ENCODE data around the gene EPG5. TPM values are rescaled to one million over a fixed set of nuclear protein-coding genes. Genes with fewer than 3 reads are reported as not detected.

EPG5 gene
- total and polyA plus RNA-seq, 7 donors = 4.4 to 19.9 (median 11.9) TPM

- H3K36me3 ChIP-seq (ENCODE audit: insufficient read depth in 1 of 2, low read depth in 1 of 2) = peaks cover 0 to 22% of the 10 kb centered on the region in 2 donors
These were observed 42.9 kb upstream of the EPG5 start for GRCh38 chr18:46010050-46010449.

GRCh38 chr18:46009125-46009840 lies 42.2 kb upstream of the EPG5 start:
- Histone ChIP-seq H3K36me3 (ENCODE audit: insufficient read depth in 1 of 2, low read depth in 1 of 2) (peaks cover 0 to 30% of the 10 kb centered on the region in 2 donors), H3K27ac (no peak overlapping the region), H3K27me3 (ENCODE audit: insufficient read depth in 3 of 3, low read length in 2 of 3) (no peaks in the 10 kb centered on the region), H3K4me3 (no peak overlapping the region), H3K9me3 (no peaks in the 10 kb centered on the region), H3K4me1 (no peaks in the 10 kb centered on the region)
- ATAC-seq (no peak), DNase-seq (no peak)
- no peak for TF ChIP-seq CTCF (IDR thresholded peaks at IDR 0.05)
- intact Hi-C loops (cut with DNase I) = no loop called here
- WGBS, 3 donors = 86 to 90% (median 89%) methylated on average over 5 of the region's 5 CpGs

More at GRCh38 chr18:46010050-46010449, 42.9 kb upstream of the EPG5 start:
- no peak for TF ChIP-seq CTCF (IDR thresholded peaks at IDR 0.05)
- Histone ChIP-seq H3K27me3 (ENCODE audit: insufficient read depth in 3 of 3, low read length in 2 of 3) (no peaks in the 10 kb centered on the region), H3K27ac (no peak overlapping the region), H3K4me1 (no peaks in the 10 kb centered on the region), H3K9me3 (no peaks in the 10 kb centered on the region), H3K4me3 (no peak overlapping the region)
- WGBS, 3 donors = 97 to 98% (median 97%) methylated on average over 4 of the region's 4 CpGs
- DNase-seq (no peak), ATAC-seq (no peak)
- intact Hi-C loops (cut with DNase I) = no loop called here

GRCh38 chr18:46008531-46008930 lies 41.4 kb upstream of the EPG5 start:
- H3K27ac ChIP-seq = no peak overlapping the region

GRCh38 chr18:46007165-46007564 lies 40.0 kb upstream of the EPG5 start:
- DNase-seq (no peak), ATAC-seq (no peak)
- H3K27ac ChIP-seq = no peak overlapping the region
- peaks cover 0 to 31% of the 10 kb centered on the region in 2 donors for H3K36me3 ChIP-seq (ENCODE audit: insufficient read depth in 1 of 2, low read depth in 1 of 2)
- no peaks in the 10 kb centered on the region for H3K27me3 ChIP-seq (ENCODE audit: insufficient read depth in 3 of 3, low read length in 2 of 3)
- no peaks in the 10 kb centered on the region for H3K9me3 ChIP-seq
- no peak overlapping the region for H3K4me3 ChIP-seq
- intact Hi-C loops (cut with DNase I) = no loop called here
- TF ChIP-seq CTCF (IDR thresholded peaks at IDR 0.05) = no peak
- WGBS, 3 donors = 84 to 93% (median 87%) methylated on average over 5 of the region's 5 CpGs
- H3K4me1 ChIP-seq = no peaks in the 10 kb centered on the region

More at GRCh38 chr18:46008531-46008930, 41.4 kb upstream of the EPG5 start:
- ATAC-seq (no peak), DNase-seq (no peak)
- TF ChIP-seq CTCF (IDR thresholded peaks at IDR 0.05) = no peak
- WGBS, 3 donors = 88 to 93% (median 93%) methylated on average over 8 of the region's 8 CpGs
- intact Hi-C loops (cut with DNase I) = no loop called here
- Histone ChIP-seq H3K9me3 (no peaks in the 10 kb centered on the region), H3K4me3 (no peak overlapping the region), H3K27me3 (ENCODE audit: insufficient read depth in 3 of 3, low read length in 2 of 3) (no peaks in the 10 kb centered on the region), H3K36me3 (ENCODE audit: insufficient read depth in 1 of 2, low read depth in 1 of 2) (peaks cover 0 to 31% of the 10 kb centered on the region in 2 donors), H3K4me1 (no peaks in the 10 kb centered on the region)

GRCh38 chr18:46002934-46003333 lies 35.8 kb upstream of the EPG5 start:
- H3K9me3 ChIP-seq = no peaks in the 10 kb centered on the region

More at GRCh38 chr18:46002934-46003333, 35.8 kb upstream of the EPG5 start:
- no peak for DNase-seq
- Histone ChIP-seq H3K27ac (no peak overlapping the region), H3K4me3 (no peak overlapping the region), H3K36me3 (ENCODE audit: insufficient read depth in 1 of 2, low read depth in 1 of 2) (peaks cover 0 to 12% of the 10 kb centered on the region in 2 donors), H3K27me3 (ENCODE audit: insufficient read depth in 3 of 3, low read length in 2 of 3) (no peaks in the 10 kb centered on the region), H3K4me1 (no peaks in the 10 kb centered on the region)
- no peak for ATAC-seq
- intact Hi-C loops (cut with DNase I) = no loop called here
- WGBS, 3 donors = 96 to 100% (median 98%) methylated on average over 1 of the region's 1 CpG
- TF ChIP-seq CTCF (IDR thresholded peaks at IDR 0.05) = no peak

Measured in psoas muscle (tissue), 8 donors.